ENCODE results near the gene GAD1. TPM values are rescaled to one million over a fixed set of nuclear protein-coding genes. Genes with fewer than 3 reads are reported as not detected.
A peak's percentile ranks its signal among the peaks of the same experiment; 100 is the strongest.

Gene GAD1
- total RNA-seq, 1 donor from 2014 or later = not detected

DNA sequence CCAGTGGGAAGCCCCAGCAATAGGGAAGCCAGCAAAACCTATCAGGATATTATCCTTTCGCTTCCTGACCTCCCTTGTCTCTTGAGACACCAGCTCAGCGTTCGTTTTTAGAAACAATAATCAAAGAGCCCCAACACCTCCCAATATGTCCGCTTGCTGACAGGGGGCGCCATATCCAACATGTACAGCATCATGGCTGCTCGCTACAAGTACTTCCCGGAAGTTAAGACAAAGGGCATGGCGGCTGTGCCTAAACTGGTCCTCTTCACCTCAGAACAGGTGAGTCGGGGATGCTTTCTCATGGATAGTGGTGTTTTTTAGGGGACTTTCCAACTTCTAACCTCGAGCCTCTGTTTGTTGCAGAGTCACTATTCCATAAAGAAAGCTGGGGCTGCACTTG, 28.7 kb downstream of the GAD1 start:
- DNase-seq (ENCODE audit: low spot score) = no peak

GRCh38 chr2:170846314-170846713, 29.6 kb downstream of the GAD1 start:
- no peak for DNase-seq (ENCODE audit: low spot score)

GRCh38 chr2:170847716-170848115, 31.0 kb downstream of the GAD1 start:
- DNase-seq (ENCODE audit: low spot score) = no peak

- no peak for DNase-seq (ENCODE audit: low spot score)
Measured at GRCh38 chr2:170848587-170848986, 31.9 kb downstream of the GAD1 start.

- DNase-seq (ENCODE audit: low spot score) = no peak
Measured at GRCh38 chr2:170850251-170850650, 33.6 kb downstream of the GAD1 start.

DNA sequence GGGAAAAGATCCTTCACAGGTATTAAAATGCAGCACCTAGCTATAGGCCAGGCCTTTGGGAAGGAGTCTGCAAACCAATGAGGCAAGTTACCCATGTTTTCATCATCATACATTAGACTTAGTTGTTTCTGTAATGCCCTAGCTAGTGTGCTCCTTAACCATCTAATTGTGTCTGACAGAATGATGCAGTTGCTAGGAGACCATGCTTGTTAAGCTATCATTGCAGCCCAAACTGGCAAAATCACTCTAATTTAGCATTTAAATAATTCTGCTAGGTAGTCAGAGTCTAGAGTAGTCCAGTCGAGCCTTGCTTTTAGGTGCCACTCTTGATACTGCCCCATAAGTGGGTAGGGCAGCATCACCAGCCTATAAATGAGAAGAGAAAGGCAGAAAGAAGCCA, 34.9 kb downstream of the GAD1 start:
- no peak for DNase-seq (ENCODE audit: low spot score)

GRCh38 chr2:170856066-170856465, 39.4 kb downstream of the GAD1 start:
- no peak for DNase-seq (ENCODE audit: low spot score)

DNA sequence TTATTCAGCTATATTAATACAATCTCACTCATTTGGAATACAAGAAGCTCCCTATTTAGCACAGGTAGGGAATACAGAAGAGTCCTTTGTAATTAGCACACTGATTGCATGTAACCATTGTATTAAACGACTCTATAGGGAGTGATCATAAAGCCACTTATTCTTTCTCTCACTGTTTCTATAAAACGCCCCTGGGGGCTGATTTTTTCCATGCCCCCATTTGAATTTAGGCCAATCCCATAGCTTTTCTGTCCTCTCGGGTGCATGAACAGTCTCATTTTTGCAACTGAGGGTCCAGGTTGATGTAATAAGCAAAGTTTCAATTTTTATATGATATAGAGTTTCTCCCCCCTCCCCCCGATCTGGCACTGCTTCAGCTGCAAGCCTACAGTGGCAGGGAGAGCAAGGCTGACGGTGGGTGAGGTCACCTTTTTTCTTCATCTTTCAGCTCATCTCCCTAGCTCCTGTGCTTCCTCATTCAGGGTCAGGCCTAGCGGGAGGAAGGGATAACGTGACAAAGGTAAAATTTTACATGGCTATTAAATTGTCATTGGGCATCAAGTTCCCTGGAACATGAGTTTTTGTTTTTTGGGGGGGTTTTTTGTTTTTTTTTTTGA, 45.7 kb downstream of the GAD1 start:
- DNase-seq (ENCODE audit: low spot score) = no peak

DNA sequence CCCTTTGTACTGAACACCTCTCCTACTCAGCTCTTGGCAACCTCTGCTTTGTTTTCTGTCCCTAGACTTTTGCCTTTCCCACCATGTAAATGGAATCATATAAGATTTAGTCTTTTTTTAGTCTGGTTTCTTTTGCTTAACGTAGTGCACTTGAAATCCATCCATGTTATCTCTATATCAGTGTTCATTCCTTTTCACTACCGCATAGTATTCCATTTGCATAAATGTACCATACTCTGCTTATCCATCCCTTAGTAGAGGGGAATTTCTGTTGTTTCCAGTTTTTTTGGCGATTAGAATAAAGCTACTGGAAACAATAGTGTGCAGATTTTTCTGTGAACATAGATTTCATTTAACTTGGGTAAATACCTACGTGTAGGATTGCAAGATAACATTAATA, 46.4 kb downstream of the GAD1 start:
- DNase-seq (ENCODE audit: low spot score) = no peak

- no peak for DNase-seq (ENCODE audit: low spot score)
Measured at GRCh38 chr2:170869036-170869435, 52.3 kb downstream of the GAD1 start.

- DNase-seq (ENCODE audit: low spot score) = no peak
Measured at GRCh38 chr2:170869461-170869860, 52.8 kb downstream of the GAD1 start.

- DNase-seq (ENCODE audit: low spot score) = peak; percentile 58
Measured at GRCh38 chr2:170873035-170873692, 56.5 kb downstream of the GAD1 start.

DNA sequence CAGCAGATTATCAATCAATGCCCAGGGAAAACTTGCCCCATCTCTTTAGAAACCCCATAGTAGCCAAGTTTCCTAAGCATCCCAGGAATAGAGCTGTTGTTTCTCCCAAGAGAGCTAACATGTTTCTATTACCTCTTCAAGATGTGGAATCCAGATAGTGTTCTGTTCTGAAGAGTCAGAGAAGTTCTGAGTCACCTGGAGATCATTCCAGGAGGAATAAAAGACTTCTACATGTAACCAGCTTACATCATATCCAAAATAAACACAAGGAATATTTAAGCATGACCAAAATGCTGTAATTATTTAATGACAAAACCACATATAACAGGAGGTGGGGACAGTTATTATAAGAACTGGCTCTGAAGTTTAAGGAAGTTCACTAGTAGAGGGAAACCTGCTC, 61.4 kb downstream of the GAD1 start:
- DNase-seq (ENCODE audit: low spot score) = no peak

- no peak for DNase-seq (ENCODE audit: low spot score)
Measured at GRCh38 chr2:170878505-170878904, 61.8 kb downstream of the GAD1 start.

DNA sequence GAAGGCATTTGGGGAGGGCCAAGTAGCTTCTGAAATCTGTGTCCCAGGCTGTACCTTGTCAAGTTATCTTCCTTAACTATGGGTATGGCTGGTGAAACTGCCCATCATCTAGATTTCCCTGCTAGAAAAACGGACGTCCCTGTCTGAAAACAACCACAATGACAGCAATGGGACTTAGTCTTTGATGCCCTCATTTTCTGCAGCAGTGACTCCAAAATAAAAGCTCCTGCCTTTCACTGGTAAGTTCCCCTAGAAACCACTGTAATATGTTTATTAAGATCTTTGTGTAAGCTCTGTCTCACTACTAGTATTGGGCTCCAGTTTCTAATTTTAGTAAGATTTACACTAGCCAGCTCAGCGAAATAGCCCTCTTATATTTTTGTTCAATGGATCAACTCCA, 65.2 kb downstream of the GAD1 start:
- DNase-seq (ENCODE audit: low spot score) = no peak

GRCh38 chr2:170882758-170883157, 66.1 kb downstream of the GAD1 start:
- no peak for DNase-seq (ENCODE audit: low spot score)

DNA sequence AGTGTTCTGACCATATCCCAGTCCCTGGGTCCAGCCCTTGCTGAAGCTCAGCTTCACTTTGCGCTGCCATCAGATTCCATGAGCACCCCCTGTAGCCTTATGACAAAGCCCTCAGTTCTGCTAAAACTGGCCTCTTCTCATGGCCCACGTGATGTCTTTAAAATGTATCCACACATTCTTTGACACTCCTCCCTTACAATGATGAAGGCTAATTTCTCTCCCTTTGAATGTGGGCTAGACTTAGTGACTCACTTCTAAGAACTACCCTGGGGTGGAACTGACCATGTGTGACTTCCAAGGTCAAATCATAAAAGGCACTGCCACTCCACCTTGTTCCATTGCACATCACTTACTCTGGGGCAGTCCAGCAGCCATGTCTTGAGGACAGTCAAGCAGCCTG, 67.0 kb downstream of the GAD1 start:
- no peak for DNase-seq (ENCODE audit: low spot score)

GRCh38 chr2:170885130-170885791, 68.6 kb downstream of the GAD1 start:
- no peak for DNase-seq (ENCODE audit: low spot score)

DNA sequence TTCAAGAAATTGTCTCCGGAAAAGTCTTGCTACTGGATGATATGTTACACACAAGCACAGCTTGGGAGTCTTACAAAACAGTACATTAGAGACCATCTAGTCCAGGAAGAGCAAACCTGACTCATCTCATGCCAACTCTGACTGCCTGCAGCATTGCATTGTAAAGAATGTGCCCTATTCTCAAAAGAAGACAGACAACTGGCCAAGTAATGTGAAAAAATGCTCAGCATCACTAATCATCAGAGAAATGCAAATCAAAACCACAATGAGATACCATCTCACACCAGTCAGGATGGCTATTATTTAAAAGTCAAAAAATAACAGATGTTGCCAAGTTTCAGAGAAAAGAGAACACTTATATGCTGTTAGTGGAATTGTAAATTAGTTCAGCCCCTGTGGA, 69.7 kb downstream of the GAD1 start:
- no peak for DNase-seq (ENCODE audit: low spot score)

DNA sequence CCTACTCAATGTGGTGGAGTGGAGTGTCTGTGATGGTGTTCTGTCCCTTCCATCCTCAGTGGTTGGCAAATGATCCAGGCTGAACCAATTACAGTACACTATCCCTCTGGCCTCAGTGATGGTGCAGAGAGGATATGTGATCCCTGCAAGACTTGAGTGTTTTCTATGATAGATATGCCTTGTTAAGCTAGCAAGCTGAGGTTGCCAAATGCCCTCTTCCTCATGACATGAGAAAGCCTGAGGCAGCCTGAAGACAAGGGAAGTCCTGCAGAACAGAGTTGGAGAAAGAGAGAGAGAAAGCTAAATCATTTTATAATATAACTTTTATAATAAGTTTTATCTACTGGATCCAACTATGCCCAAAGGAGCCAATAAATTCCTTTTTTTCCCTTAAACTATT, 70.8 kb downstream of the GAD1 start:
- no peak for DNase-seq (ENCODE audit: low spot score)

DNA sequence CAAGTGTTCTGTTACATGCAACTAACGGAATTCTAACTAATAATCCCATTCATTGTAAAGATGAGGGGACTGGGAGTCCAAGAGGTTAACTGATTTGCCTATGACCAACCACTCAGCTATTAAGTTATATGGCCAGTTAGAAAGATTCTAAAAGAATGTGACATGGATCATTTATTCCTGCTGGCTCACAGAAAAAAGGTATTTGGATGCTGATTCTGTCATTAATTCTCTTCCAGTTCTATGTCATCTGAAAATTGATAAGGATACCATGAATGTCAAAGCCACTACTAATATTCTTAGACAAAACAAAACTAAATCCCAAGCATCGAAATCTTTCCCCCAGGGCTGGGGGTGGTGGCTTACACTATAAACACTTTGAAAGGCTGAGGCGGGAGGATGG, 71.2 kb downstream of the GAD1 start:
- no peak for DNase-seq (ENCODE audit: low spot score)

- no peak for DNase-seq (ENCODE audit: low spot score)
Measured at GRCh38 chr2:170891893-170892292, 75.2 kb downstream of the GAD1 start.

DNA sequence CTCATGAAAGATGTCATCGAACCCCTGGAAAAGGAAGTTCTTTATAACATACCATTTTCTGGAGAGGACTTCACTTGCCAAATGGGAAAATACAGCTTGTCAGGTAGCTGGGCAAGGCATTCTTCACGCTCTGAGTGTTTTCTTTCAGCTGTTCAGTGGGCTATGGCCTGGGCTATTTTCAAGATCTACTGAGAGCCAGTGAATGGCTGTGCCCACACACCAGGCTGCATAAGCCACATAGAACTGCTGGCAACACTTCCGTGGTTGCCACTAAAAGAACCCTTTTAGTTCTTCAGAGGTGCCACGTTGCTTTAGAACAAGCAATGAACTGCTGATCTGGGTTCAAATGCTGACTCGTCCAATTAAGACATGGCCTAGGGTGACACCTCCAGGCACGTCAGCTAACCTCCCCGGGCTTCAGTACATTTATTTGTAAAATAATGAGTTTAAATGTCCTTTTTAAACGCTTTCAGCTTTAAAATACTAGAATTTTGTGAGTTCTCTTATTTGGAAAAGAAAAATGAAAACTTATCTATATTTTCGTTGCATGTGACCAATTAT, 75.8 kb downstream of the GAD1 start:
- DNase-seq (ENCODE audit: low spot score) = no peak

Measured in mucosa of gallbladder (tissue), 1 donor.